HepG2 (cell line): ENCODE data around the gene GNAI2. TPM values are rescaled to one million over a fixed set of nuclear protein-coding genes. Genes with fewer than 3 reads are reported as not detected.

Source experiments
- CREM ChIP-seq, 2 experiments: sonication (generic) in 1 of 2; formaldehyde crosslinking in 1 of 2; IDR thresholded peaks; 2 replicates each; pipeline versions ENCODE4 v1.4.0 to v1.6.1; 2016 to 2020; ENCODE audit warnings: antibody characterized with exemption in 1 of 2, mild to moderate bottlenecking in 1 of 2, missing genetic modification reagents in 1 of 2
- ESRRA ChIP-seq: sonication (generic); formaldehyde crosslinking; IDR thresholded peaks from 2 replicates; pipeline ENCODE4 v1.5.1; 2020; ENCODE audit warnings: mild to moderate bottlenecking, low read depth, missing genetic modification reagents
- KDM5B ChIP-seq: sonication (generic); formaldehyde crosslinking; IDR thresholded peaks from 2 replicates; pipeline ENCODE4 v1.4.0; 2020; ENCODE audit warnings: missing genetic modification reagents, mild to moderate bottlenecking, borderline replicate concordance
- KLF15 ChIP-seq: sonication (generic); formaldehyde crosslinking; IDR thresholded peaks from 2 replicates; pipeline ENCODE4 v1.8.1; 2023; ENCODE audit warnings: borderline replicate concordance, mild to moderate bottlenecking, inconsistent platforms, missing genetic modification reagents, mixed read lengths
- KLF9 ChIP-seq: IDR thresholded peaks from 2 replicates; pipeline ENCODE4 v1.6.1; 2016; ENCODE audit warnings: low read depth
- MZF1 ChIP-seq: sonication (generic); formaldehyde crosslinking; IDR thresholded peaks from 2 replicates; pipeline ENCODE4 v1.8.1; 2023; ENCODE audit warnings: mild to moderate bottlenecking, missing genetic modification reagents, borderline replicate concordance
- RARA ChIP-seq: IDR thresholded peaks from 2 replicates; pipeline ENCODE4 v1.6.1; 2016; ENCODE audit warnings: missing genetic modification reagents, missing compliant biosample characterization
- SP140L ChIP-seq: sonication (generic); formaldehyde crosslinking; IDR thresholded peaks from 2 replicates; pipeline ENCODE4 v1.4.0; 2020; ENCODE audit warnings: missing genetic modification reagents, borderline replicate concordance
- TSC22D2 ChIP-seq: sonication (generic); formaldehyde crosslinking; IDR thresholded peaks from 2 replicates; pipeline ENCODE4 v1.5.1; 2020; ENCODE audit warnings: missing genetic modification reagents, mild to moderate bottlenecking, borderline replicate concordance
- U2AF1 ChIP-seq: fragments of 200-400 bp; formaldehyde crosslinking; optimal IDR thresholded peaks from 2 replicates; pipeline ENCODE3; 2017; ENCODE audit warnings: mild to moderate bottlenecking, low read depth, low read length
- ZFP1 ChIP-seq: IDR thresholded peaks from 2 replicates; pipeline ENCODE4 v1.6.1; 2016
- ZNF10 ChIP-seq: sonication (generic); formaldehyde crosslinking; IDR thresholded peaks from 2 replicates; pipeline ENCODE4 v1.4.0; 2020; ENCODE audit warnings: mild to moderate bottlenecking, low read depth, missing genetic modification reagents, borderline replicate concordance
- ZNF44 ChIP-seq: sonication (generic); formaldehyde crosslinking; IDR thresholded peaks from 2 replicates; pipeline ENCODE4 v1.5.1; 2020; ENCODE audit warnings: mild to moderate bottlenecking, missing genetic modification reagents
- ZNF577 ChIP-seq: sonication (generic); formaldehyde crosslinking; IDR thresholded peaks from 2 replicates; pipeline ENCODE4 v1.4.0; 2020; ENCODE audit warnings: mild to moderate bottlenecking, low read depth, missing genetic modification reagents, borderline replicate concordance
- ZNF644 ChIP-seq: IDR thresholded peaks from 2 replicates; pipeline ENCODE4 v1.6.1; 2016; ENCODE audit warnings: low read depth
- ZNF816 ChIP-seq: sonication (generic); formaldehyde crosslinking; IDR thresholded peaks from 2 replicates; pipeline ENCODE4 v1.8.0; 2022; ENCODE audit warnings: missing genetic modification reagents, mild to moderate bottlenecking, borderline replicate concordance
- polyA plus RNA-seq, 8 experiments: library from polyadenylated mRNA; depleted of rRNA in 3 of 8; stranded (reverse) in 7 of 8; unstranded in 1 of 8; fragments of >200 nt; fragmentation: Illumina TruSeq in 4 of 8; extraction: Trizol in 4 of 8; gene quantifications; 2 replicates each; pipeline versions ENCODE4 v1.2.1 to v1.2.3, GENCODE V29; 2011 to 2016; ENCODE audit warnings: low read depth in 4 of 8, missing spikeins in 1 of 8, mixed read lengths in 1 of 8; ENCODE audit not compliant: insufficient read depth in 1 of 8
- total RNA-seq, 5 experiments: library from RNA; depleted of rRNA; stranded (reverse); fragments of >200 nt; fragmentation: Illumina TruSeq; extraction: Trizol; gene quantifications; 2 replicates each; pipeline ENCODE4 v1.2.3, GENCODE V29; 2016; ENCODE audit warnings: low read depth in 1 of 5
- TF ChIP-seq, protein P1 (sequence below): sonication (generic); formaldehyde crosslinking; IDR thresholded peaks from 2 replicates; pipeline ENCODE4 v1.9.0; 2021; ENCODE audit warnings: mild to moderate bottlenecking, missing genetic modification reagents
- TF ChIP-seq, protein P2 (sequence below): sonication (generic); formaldehyde crosslinking; IDR thresholded peaks from 2 replicates; pipeline ENCODE4 v1.4.0; 2020; ENCODE audit warnings: mild to moderate bottlenecking, low read depth, missing genetic modification reagents
- TF ChIP-seq, protein P3 (sequence below): sonication (generic); IDR thresholded peaks from 2 replicates; pipeline ENCODE4 v1.6.1; 2016; ENCODE audit warnings: low read depth, borderline replicate concordance
- TF ChIP-seq, protein P4 (sequence below): sonication (generic); formaldehyde crosslinking; IDR thresholded peaks from 2 replicates; pipeline ENCODE4 v1.4.0; 2020; ENCODE audit warnings: missing genetic modification reagents

The GNAI2 gene
- total and polyA plus RNA-seq, 2 of the 13 experiments (the other 11 are each of a cell fraction or from before 2014, with no cell fraction given): 51.1 to 66.2 TPM

DNA sequence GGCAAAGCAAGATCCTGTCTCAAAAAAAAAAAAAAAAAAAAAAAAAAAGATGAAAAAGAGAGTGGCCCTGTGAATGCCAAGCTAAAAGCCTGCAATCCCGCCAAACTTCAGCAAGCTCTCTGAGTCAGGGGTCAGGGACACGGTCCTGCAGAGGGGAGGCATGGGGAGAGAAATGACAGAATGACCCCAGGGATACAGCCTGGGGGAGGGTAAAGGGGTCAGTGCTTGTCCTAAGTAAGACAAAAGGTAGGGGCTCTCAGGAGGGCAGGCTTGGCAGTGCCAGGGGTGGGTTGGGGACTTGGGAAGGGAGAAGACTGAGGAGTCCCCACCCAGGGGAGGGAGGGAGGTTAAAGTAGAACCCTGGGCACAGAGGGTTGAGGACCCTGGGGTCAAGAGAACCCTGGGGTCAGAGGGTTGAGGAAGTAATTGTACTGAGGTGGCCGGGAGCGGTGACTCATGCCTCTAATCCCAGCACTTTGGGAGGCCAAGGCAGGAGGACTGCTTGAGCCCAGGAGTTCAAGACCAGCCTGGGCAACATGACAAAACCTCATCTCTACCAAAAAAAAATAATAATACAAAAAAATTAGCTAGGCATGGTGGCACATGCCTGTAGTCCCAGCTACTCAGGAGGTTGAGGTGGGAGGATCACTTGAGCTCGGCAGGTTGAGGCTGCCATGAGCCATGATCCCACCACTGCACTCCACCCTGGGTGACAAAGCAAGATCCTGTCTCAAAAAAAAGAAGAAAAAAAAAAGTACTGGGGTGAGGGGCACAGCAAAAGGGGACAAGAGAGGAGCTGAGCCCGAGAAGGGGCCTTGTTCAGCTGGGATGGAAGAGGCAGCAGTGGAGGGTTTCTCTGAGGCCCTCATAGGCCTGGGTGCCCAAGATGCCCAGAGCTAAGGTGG is 27.7 kb downstream of the GNAI2 start (continued):
- TF ChIP-seq, protein P1, sequence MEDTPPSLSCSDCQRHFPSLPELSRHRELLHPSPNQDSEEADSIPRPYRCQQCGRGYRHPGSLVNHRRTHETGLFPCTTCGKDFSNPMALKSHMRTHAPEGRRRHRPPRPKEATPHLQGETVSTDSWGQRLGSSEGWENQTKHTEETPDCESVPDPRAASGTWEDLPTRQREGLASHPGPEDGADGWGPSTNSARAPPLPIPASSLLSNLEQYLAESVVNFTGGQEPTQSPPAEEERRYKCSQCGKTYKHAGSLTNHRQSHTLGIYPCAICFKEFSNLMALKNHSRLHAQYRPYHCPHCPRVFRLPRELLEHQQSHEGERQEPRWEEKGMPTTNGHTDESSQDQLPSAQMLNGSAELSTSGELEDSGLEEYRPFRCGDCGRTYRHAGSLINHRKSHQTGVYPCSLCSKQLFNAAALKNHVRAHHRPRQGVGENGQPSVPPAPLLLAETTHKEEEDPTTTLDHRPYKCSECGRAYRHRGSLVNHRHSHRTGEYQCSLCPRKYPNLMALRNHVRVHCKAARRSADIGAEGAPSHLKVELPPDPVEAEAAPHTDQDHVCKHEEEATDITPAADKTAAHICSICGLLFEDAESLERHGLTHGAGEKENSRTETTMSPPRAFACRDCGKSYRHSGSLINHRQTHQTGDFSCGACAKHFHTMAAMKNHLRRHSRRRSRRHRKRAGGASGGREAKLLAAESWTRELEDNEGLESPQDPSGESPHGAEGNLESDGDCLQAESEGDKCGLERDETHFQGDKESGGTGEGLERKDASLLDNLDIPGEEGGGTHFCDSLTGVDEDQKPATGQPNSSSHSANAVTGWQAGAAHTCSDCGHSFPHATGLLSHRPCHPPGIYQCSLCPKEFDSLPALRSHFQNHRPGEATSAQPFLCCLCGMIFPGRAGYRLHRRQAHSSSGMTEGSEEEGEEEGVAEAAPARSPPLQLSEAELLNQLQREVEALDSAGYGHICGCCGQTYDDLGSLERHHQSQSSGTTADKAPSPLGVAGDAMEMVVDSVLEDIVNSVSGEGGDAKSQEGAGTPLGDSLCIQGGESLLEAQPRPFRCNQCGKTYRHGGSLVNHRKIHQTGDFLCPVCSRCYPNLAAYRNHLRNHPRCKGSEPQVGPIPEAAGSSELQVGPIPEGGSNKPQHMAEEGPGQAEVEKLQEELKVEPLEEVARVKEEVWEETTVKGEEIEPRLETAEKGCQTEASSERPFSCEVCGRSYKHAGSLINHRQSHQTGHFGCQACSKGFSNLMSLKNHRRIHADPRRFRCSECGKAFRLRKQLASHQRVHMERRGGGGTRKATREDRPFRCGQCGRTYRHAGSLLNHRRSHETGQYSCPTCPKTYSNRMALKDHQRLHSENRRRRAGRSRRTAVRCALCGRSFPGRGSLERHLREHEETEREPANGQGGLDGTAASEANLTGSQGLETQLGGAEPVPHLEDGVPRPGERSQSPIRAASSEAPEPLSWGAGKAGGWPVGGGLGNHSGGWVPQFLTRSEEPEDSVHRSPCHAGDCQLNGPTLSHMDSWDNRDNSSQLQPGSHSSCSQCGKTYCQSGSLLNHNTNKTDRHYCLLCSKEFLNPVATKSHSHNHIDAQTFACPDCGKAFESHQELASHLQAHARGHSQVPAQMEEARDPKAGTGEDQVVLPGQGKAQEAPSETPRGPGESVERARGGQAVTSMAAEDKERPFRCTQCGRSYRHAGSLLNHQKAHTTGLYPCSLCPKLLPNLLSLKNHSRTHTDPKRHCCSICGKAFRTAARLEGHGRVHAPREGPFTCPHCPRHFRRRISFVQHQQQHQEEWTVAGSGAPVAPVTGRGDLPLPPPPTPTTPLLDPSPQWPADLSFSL (CRISPR knock-in tag): no peak
- TF ChIP-seq ZNF10 (CRISPR knock-in tag): no peak
- TF ChIP-seq KLF9 (CRISPR knock-in tag): no peak
- no peak for TF ChIP-seq U2AF1
- TF ChIP-seq KDM5B (CRISPR knock-in tag): no peak
- no peak for TF ChIP-seq CREM (IDR thresholded peaks at IDR 0.05)
- TF ChIP-seq CREM (CRISPR knock-in tag; IDR thresholded peaks at IDR 0.05): no peak
- TF ChIP-seq SP140L: no peak
- no peak for TF ChIP-seq KLF15 (CRISPR knock-in tag)
- peak; percentile 28; the same call in 1 of the 2 replicates for TF ChIP-seq ESRRA
- TF ChIP-seq TSC22D2 (CRISPR knock-in tag): no peak
- TF ChIP-seq, protein P2, sequence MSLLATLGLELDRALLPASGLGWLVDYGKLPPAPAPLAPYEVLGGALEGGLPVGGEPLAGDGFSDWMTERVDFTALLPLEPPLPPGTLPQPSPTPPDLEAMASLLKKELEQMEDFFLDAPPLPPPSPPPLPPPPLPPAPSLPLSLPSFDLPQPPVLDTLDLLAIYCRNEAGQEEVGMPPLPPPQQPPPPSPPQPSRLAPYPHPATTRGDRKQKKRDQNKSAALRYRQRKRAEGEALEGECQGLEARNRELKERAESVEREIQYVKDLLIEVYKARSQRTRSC (CRISPR knock-in tag): no peak
- no peak for TF ChIP-seq ZNF816 (CRISPR knock-in tag)
- no peak for TF ChIP-seq ZNF577
- TF ChIP-seq ZFP1 (CRISPR knock-in tag): no peak
- TF ChIP-seq, protein P3, sequence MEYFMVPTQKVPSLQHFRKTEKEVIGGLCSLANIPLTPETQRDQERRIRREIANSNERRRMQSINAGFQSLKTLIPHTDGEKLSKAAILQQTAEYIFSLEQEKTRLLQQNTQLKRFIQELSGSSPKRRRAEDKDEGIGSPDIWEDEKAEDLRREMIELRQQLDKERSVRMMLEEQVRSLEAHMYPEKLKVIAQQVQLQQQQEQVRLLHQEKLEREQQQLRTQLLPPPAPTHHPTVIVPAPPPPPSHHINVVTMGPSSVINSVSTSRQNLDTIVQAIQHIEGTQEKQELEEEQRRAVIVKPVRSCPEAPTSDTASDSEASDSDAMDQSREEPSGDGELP: no peak
- peak; percentile 54 for TF ChIP-seq RARA (CRISPR knock-in tag)
- no peak for TF ChIP-seq ZNF44
- TF ChIP-seq, protein P4, sequence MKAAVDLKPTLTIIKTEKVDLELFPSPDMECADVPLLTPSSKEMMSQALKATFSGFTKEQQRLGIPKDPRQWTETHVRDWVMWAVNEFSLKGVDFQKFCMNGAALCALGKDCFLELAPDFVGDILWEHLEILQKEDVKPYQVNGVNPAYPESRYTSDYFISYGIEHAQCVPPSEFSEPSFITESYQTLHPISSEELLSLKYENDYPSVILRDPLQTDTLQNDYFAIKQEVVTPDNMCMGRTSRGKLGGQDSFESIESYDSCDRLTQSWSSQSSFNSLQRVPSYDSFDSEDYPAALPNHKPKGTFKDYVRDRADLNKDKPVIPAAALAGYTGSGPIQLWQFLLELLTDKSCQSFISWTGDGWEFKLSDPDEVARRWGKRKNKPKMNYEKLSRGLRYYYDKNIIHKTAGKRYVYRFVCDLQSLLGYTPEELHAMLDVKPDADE: no peak
- no peak for TF ChIP-seq ZNF644
- TF ChIP-seq MZF1: no peak
